NCI-H82 (cell line): ENCODE results near the gene STAP2.

Experiments
- DNase-seq: peaks from one replicate; lab custom pipeline; 2025; lab: John Stamatoyannopoulos, UW

STAP2 gene

DNA sequence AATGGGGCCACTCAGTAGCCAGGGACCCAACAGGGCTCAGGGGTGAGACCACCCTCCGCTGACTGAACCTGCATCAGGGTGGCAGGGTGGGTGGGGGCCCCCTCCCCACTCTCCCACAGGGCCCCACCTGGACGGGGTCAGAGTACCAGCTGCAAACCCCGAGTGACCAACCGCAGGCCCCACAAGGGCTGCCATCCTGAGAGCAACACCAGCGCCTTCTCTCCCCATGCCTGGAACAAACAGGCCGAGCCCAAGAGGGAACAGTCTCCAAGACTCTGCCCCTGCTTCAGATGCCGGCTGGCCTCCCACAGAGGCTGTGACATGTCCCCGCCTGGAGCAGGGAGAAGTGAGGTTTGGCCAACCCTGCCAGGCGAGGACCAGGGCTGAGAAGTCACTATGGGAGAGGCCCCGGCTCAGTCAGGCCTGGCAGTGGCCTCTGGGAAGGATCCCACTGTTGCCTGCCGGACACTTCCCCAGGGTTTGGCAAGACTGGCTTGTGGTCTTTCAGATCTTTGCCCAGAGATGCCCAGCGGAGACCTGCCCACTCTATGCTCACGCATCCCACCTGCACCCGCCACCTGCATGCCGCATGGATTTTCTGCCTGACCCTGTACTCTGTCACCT, 31.9 kb upstream of the STAP2 start:
- no peak for DNase-seq

DNA sequence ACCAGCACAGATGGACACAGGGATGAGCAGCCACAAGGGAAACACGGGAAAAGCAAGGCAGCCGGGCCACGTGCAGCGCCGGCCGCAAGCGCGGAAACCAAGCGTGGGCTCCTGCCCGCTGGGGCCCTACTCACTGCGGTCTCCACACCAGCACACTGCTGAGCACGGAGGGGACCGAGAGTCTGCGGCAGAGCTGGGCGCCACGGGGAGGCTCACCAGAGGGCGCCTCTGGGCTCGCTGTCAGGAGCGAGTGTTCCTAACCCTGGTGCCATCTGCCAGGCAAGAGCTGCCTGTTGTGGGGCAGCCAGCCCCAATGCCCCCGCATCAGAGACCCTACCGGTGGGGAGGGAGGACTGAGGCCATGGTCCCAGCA, 31.2 kb upstream of the STAP2 start:
- DNase-seq = no peak

DNA sequence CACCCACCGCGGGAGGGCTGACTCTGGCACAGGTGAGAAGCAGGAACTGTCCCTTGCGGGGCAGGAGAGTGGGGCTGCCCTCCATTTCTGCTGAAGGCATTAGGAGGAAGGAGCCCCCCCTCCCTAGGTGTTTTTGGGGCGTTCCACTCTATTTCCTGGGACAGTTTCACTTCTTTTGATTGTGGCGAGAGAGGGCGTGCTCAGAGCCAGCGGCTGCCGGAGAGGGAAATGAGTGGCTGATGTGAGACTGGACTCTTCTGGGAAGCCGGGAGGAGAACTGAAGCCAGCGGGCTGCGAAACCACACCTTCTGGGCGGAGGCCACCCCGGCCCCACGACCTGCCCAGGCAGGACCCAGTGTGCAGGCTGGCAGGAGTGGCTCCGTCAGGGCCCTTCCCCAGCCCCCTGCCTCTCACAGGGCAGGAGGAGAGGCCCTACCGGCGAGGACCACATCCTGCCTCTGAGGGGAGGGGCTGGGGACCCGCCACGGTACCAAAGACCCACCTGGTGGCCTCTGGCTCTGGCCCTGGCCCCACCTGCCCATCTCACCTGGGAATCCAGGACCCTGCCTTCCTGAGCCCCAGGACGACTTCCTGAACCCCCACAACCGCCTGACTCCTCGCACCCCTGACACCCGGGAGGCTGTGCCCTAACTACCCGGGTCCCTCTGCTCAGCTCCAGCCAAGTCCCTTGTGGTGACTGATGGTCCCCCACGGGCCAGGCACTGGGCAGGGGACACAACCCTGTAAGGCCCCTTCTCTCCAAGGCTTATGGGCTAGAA, 30.7 kb upstream of the STAP2 start:
- no peak for DNase-seq

DNA sequence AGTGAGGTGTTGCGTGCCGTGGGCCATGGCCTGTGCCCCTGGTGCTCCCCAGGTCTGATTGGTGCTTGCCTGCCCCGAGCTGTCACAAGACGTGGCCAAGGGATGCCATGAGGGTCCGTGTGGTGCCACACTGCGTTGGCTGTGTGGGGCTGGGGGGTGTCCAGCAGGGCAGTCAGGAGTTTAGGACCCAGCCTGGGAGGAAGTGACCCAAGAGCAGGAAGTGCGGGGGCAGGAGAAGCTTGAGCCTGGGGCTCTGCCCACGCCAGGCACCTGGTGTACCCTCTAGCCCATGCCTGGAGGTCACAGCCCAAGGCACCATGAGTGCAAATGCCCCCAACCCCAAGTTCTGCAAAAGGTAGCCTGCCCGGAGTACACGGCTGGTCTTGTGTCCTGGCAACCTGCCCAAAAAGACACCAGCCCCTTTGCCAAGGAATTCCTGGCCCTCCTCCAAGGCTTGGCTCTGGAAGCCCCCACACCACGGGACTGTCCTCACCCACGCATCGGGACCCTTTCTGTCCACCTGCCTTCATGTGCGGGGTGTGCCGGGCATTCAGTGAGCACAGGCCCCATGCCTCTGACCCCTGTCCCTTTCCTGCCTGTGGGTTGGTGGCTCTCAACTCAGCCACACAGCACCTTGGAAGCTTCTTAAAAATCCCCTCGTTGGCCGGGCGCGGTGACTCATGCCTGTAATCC, 29.6 kb upstream of the STAP2 start:
- DNase-seq = no peak

DNA sequence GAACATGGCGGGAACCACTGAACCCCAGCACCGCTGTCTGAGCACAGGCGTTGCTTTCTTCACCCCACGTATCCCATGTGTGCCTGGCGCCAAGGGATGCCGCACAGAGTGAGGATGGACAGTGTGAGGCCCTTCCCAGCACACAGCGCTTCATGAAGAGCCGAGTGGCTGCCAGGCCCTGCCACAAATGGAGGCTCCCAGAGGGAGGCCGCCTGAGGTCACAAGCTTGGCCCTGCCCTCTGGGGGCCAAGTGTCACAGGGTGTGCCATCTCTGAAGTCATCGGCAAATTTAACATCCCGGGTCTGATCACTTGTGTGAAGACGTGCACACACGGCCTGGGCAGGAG, 29.1 kb upstream of the STAP2 start:
- no peak for DNase-seq

DNA sequence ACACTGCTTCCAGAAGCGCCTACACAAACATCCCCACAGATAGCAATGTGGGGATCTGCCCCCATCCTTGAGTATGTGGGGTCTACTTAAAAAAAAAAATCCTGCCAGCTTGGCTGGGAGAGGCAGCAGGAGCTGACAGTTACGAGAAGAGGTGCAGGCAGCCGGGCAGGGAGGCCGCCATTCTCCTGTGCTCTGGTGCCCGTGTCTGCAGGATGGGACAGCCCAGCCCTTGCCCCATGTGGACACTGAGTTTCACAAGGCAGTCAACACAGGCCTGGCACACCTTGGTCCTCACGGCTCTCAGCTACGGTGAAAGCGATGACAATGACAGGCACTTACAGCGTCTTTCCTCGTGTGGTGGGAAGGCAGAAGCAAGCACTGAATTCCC, 28.7 kb upstream of the STAP2 start:
- no peak for DNase-seq

DNA sequence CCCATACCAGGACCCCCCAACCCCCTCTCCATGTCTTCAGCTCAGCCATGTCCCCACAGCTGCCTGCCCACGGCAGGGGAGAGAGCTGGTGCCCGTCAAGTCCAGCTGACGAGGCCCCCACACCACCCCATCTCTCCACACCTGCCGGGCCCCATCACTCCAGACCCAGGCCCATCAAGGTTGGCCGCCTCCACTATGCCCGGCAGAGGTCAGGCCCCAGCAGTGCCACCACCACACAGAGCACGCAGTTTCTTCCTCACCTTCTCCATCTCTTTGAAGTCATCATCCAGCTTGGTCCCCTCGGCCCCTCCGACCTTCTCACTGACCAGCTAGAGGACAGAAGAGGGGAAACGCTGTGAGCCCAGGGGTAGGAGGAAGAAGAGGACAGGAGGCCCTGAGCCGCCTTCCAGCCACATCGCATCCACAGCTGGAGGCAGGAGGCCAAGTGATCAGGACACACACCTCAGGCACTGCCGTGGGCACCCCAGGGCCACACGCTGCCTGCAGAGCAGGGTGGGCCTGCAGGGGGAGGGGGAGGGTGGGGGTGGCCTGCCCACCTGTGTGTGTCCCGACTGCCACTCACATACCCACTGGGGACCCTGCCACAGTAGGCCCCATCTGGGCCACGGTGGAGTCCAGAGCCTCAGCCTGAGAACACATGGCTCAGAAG, 28.2 kb upstream of the STAP2 start:
- DNase-seq = no peak

DNA sequence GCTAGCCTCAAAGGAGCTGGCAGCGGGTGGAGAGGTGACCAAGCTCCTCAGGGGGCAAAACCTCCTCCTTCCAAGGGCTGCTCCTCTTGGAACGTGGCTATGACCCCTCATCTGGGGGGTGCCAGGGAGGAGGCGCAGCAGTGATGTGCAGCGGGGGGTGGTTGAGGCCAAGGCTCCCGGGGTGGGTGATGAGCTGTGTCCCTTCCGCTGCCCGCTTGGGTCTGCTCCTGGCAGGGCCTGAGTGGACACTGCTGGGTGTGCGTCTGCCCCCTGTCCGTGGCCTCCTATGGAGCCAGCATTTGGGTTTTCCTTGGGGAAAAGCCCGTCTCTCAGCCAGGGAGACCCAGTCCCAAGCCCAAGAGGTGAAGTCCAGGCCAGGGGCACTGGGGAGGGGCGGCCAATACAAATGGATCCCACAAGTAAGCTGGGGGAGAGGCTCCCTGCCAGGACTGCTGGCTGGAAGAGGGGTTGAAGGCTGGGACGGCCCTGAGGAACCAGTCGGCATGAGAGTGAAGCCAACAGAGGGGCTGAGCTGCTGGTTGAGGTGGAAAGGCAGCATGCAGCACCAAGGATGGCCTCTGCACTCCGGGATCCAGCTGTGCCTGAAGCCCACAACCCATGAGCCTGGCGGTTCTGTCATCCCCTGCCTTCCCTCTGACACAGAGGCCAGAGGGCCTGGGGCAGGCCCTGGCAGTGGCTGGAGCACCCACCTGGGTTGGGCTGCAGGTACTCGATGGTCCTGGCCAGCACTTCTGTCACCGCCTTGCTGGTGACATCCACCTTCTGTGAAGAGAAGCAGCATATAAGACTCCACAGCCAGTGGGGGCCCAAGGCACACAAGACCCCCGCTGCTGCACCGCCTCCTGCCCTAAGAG, 27.4 kb upstream of the STAP2 start:
- no peak for DNase-seq

DNA sequence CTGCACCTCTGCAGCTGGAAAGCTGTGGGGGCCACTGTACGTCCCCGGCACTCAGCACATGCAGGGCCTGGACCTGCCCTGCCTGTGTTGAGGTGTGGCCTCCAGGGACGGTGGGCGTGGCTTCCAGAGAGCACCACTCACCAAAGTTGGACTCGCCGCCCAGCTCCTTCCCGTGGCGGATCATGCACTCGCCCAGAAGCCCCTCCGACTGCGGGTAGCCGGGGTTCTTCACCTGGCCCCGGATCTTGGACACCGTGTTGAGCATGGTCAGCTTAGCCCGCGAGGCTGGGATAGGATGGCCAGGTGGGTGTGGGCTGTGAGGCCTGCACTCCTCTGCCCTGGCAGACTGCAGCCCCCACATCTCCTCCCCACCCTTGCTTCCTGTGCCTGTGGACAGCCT, 26.7 kb upstream of the STAP2 start:
- no peak for DNase-seq

DNA sequence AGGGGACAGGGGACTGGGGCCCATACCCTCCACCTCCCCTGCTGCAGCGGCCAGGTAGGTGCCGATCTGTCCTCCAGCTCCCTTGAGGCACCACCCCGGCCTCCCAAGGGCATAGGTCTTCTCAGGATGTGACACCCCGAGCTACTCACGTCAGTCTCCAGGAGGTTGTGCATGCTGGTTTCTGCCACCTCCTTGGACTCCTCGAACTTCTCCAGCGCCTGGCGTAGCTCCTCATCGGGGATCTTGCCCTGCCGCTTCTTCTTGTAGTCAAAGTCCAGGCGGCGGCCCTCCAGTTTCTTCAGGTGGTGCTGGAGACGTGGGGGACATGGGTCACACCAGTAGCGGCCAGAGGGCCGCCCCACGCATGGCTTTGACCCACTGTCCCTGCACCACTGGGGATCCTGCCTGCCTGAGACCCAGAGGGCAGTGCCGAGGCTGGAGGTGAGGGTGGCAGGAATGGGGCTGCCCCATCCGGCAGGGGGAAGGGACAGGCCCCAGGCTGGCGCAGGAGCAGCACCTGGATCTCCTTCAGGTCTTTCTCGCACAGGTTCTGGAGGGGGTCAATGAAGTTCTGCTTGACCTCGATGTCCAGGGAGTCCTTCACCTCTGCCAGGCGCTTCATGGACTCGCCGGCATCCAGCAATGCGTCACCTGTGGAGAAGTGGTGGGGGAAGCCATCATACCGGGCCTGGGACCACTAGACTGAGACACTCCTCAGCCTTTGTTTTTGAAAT, 25.1 kb upstream of the STAP2 start:
- no peak for DNase-seq

DNA sequence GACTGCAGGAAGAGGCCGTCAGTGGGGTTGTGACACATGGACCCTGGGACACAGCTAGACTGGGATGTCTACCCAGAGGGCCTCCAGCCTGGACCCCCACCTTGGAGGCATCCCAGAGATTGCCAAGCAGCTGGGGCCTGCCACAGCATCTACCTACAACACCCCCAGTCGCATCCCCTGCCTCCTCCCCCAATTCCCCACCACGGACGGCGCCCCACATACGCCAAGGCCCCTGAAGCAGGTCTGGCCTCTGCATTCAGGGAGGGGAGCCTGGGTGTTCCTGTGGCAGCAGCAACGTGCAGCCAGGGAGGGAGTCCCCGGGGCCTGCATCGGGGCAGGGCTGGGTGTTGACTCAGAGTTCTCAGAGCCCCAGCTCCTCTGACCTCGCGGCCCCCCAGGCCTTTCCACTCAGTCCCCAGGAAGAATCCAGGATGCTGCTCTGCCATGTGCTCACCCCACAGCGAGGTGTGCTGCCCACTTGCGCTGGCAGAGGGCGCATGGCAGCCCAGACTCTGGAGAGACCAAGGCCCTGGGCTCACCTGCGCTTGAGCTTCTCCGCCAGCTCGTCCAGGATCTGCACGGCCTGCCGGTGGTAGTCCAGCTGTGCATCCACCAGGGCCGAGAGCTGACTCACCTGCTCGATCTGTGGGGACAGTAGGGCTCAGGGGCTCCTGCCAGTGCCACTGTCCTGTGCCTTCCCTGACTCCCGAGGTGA, 24.4 kb upstream of the STAP2 start:
- DNase-seq = no peak

DNA sequence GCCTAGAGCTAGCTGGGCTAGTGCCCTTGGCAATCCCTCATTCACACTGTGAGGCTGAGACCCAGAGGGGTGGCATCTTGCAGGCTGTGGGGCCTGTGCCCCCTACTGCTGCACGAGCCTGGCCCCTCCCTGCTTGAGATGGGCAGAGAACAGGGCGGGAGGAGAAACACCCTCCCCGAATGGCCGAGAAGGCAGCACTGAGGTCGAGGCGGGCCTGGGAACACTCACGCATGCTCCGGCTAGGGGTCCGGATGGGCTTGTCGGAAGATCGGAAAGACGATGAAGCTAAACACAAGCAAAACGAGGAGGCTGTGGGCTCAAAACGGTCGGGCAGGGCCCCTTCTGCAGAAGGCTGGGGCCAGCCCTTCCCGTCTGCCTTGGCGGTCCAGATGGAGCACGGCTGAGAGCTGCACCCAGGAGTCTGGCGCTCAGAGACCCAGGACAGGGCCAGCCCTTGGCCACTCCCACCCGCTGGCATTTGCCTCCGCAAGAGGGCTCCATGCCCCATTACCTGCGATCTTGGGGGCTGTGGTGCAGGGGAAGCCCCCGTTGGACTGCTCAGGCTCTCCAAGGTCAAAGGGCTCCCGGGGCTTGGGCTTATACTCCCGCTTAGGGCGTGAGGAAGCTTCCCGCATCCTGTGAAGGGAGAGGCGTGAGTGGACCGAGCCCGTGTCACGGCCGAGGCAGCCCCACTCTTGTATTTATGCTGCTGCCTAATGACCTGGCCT, 23.6 kb upstream of the STAP2 start:
- DNase-seq = no peak

DNA sequence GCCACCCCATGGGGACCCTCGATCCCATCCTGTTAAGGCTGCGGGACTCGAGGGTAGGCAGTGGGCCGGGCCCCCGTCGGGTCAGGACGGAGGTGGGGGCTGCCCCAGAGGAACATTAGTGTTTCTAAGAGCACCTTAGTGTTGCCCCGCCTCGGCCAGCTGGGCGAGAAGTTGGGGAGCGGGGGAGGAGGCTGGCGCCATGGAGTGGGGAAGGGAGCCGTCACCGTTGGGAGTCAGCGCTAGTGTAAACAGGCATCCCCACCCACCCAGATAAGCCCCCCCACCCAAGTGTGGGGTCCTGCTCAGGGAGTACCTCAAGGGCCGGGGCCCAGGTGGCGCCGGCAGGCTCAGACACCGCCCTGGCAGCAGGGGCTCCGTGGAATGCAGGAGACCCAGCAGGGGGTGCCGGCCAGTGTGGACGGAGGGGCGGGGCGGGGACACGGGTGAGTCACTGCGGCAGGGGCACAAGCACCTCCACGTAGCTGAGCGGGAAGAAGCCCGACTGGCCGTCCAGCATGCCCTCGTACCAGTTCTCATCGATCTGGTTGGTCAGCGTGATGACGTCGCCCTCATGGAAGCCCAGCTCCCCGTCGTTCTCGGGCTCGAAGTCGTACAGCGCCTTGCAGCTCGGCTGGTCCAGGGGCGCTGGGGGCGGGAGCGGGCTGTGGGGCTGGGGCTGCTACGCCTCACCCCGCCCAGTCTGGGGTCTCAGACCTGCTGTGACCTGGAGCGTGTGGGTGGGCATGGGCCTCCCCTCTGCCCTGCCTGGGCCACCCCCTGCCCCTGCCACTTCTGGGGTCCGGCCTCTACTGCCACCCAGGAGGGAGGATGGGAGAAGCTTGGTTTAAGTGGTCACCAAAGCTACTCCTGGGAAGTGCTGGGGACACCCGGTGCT, 22.8 kb upstream of the STAP2 start:
- no peak for DNase-seq

DNA sequence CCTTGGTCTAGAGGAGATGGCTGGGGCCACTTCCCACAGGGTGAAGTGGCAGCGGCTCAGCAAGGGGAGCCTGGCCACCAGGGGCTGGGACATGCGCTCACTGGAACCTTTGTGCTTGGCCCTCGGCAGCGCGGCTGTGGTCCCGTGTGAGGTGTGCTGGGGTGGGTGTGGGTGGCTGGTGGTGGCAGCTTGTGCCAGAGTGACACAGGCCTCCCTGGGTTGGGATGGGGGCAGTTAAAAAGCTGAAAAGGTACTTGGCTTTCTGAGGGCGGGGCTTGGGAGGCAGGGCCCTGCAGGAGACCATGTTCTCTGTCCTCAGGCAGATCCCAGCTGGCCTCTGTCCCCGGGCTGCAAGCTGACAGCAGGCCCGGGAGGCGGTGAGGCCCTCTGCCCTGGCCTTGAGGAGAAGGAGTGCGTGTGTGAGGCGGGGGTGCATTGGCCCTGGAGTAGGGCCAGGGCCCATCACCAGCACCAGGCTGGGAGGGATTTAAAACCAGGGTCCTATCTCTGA, 22.1 kb upstream of the STAP2 start:
- no peak for DNase-seq

DNA sequence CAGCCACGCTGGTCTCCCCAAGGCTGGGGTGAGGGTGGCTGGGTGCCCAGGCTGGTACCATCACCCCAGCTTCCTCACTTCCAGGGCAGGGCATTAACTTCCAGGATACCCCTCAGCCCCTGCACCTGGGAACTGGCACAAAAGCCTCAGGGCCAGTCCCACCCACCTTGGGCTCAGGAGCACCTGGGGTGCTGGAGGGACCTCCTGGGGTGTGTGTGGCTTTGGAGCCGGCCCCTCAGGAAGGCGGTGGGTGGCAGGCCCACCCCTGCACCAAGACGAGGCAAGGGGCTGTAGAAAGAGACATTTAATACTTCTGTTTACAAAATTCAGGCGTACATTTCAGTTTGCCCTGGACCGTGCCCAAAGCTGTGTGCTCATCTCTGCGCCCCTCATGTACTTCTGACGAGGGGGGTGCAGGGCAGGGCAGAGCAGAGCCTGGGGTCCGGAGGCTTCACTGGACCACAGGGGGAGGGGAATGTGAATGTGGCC, 21.5 kb upstream of the STAP2 start:
- DNase-seq = no peak

DNA sequence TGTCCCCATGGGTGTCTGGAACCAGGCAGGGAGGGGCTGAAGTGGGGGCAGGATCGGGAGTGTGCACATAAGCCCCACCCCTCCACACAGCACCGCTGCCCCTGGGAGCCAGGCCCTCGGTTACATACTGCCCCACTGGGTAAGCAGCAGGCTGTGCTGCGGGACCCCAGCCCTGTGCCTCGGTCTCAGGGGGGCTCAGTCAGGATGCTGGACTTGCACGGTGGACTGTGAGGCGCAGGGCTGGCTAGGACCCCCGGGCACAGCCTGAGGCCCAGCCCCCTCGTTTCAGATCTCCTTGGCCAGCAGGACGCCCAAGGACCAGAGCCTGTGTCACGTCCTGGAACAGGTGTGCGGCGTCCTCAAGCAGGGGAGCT, 21.0 kb upstream of the STAP2 start:
- no peak for DNase-seq

DNA sequence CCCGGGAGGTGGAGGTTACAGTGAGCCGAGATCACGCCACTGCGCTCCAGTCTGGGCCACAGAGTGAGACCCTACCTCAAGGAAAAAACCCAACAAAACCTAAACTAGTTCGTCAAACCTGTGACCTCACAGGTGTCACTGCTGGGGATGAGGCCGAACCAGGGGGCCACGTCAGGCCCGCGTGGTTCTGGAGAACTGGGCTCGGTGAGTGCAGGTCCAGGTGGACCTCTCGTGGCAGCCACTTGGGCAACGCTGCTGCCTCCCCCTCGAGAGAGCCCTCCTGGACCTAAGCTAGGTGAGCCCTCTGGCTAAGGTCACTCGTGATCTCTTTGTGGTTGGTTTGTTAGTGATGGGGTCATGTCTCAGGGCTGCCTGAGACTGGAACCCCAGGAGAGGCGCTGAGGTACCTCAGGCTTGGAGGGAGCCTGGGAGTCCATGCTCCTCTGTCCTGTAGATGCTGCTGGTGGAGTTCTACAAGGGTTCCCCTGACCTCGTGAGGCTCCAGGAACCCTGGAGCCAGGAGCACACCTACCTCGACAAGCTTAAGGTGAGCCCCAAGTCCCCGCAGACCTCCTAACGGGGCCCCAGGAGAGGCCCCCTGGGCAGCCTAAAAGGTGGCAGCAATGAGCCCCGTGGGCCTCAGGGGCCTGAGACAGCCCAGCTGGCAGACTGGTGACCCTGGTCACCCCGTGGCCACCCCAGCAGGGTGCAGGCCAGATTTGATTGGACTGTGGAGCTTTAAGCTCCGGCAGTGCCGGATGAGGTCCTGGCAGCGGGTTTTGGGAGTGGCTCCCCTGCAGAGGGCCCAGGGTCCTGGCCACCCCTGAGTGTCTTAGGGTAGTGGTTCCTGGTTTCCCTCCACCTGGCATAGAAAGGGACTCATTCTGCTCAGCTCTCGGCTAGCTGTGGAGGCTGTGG, 20.3 kb upstream of the STAP2 start:
- DNase-seq = no peak
